GM21576 (cell line): ENCODE results near the gene P2RX1.

Experiments used
- ATAC-seq: cut with Tn5 transposase; IDR thresholded peaks from one replicate; pipeline ENCODE4 v1.9.1; 2021; ENCODE audit warnings: mild to moderate bottlenecking, moderate library complexity; ENCODE audit not compliant: unreplicated experiment

Gene P2RX1

DNA sequence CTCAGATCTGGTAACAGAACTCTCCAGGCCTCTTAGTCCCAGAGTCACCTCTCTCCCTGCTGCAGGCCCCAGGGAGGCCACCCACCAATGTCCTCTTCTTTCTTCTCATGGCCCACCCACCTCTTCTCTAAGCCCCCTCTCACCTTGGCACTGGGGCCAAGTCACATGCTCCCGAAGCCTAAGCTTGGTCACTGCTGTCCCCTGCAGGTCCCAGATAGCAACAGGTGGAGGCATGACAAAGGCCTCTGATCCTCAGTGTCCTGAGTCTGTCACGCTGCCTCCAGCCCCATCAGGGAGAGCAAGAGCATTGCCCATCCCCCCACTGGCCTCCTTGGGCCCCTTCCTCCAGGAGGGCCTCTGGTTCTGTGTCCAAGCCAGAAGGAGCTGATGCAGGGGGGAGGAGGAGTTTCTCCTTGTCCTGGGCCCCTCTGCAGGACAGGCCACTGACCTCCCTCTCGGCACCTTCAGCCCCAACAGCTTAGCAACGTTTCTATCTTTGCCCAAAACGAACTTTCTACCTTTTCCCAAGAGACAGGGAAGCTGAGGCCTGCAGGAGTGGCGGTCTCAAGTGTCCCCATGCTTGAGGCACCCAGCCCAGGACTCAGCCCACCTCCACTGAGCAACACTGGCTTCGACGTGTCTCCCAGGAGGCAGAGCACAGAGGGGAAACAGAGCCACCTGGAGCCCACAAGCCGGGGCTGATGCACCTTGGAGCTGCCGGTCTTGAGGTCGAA lies 8.6 kb downstream of the P2RX1 start:
- no peak for ATAC-seq

- no peak for ATAC-seq
These were observed 9.4 kb downstream of the P2RX1 start for GRCh38 chr17:3906881-3907280.

GRCh38 chr17:3905017-3905520 lies 11.2 kb downstream of the P2RX1 start:
- ATAC-seq = no peak

DNA sequence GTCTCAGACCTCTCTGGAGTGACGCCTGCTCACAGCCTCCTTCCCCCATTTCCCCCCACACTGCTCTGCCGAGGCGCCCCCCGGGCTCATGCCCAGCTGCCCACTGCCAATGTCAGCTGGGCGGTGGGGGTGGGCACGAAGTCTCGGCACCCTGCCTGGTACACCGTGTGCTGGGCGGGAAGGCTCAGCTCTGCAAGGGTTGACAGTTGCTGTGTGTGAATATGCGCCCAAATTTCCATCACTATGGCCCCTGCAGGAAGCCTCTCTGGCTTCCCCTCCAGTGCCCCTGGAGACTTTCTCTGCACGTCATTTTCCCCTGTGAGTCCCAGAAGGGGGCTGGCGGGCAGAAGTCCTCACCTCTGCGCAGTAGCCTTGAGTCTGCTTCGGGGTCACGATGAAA lies 11.8 kb downstream of the P2RX1 start:
- no peak for ATAC-seq

DNA sequence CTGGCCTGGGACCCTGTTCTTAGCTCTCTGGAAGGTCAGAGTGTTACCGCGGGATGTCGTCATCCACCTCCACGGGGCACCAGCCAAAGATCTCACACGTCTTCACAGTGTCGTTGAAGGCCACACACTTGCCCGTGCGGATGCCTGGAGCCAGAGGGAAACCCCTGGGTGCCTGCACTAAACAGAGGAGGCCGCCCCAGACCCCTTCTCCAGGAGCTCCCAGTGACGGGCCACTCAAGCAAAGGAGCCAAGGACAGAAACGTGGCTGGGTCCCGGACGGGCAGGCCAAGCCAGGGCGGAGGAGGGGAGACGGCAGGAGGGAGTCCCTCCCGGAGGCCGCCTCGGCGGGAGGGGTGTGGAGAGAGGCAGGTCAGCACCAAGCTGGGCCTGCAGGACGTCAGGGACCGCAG lies 12.4 kb downstream of the P2RX1 start:
- no peak for ATAC-seq

DNA sequence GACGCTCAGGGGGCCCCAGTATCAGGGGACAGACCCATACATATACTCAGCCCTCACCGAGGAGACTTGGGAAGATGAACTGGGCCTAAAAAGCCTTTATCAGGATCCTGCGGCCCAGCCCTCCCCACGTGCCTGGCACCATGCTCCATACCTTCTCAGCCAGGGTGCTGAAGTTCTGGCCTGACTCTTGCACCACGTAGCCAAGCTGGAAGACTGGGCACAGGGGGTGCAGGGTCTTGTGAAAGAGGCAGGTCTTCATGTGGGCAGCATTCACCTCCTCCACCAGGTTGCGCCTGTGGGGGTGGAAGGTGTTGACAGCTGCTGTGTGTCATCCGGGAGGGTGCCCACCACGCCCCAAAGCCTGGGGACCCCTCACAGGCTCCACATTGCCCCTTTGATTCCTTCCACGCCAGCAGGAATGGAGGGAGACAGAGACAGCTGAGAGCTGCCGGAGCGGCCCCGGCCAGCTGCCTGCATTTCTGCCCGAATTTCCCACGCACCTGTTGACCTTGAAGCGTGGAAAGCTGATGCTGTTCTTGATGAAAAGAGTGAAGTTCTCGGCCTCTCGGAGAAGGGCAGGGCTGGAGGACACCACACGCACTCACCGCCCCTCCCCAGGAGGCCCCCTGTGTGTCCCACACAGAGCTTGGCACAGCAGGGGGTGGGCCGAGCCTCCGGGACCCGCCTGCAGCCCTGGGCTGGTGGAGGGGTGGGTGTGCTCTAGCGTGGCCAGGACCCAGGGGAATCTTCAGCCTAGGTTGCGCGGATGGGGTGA lies 13.0 kb downstream of the P2RX1 start:
- no peak for ATAC-seq

DNA sequence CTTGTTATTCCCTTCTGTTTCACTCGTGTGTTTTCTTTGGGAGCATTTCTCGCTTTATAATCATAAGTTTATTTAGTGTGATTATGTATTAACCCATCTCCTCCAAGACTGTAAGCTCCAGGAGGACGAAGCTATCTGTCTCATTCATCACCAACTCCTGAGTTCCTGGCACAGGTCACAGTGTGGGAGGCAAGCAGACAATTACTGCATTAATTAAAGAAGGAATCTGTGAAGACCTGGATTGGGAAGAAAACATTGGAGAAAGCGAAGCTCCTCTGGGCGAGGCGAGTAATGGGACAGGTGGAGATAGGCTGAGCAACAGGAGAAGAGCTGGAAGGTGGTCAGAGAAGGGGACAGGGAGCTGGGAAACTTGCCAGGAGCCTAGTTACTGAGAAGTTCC lies 15.6 kb downstream of the P2RX1 start:
- ATAC-seq = no peak

DNA sequence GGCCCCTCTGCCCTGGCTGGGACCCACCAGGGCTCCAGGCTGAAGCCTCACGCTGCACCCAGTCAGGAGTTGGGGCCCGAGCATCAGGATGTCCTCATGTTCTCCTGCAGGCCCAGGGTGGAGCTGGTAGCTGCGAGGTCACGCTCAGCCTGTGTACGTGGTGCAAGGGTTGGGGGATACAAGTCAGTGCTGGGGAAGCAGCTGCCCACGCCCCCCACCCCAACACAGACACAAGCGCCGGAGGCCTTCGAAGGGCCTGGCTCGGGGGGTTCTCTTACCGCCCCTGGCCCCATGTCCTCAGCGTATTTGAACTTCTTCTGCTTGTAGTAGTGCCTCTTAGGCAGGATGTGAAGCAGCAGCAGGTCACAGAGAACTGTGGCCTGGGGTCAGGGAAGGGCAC lies 18.5 kb downstream of the P2RX1 start:
- no peak for ATAC-seq

- no peak for ATAC-seq
These were observed 19.4 kb downstream of the P2RX1 start for GRCh38 chr17:3896968-3897235.

GRCh38 chr17:3896108-3896967 lies 19.9 kb downstream of the P2RX1 start:
- ATAC-seq = no peak

- no peak for ATAC-seq
These were observed 20.9 kb downstream of the P2RX1 start for GRCh38 chr17:3895354-3895753.

GRCh38 chr17:3894911-3895343 lies 21.3 kb downstream of the P2RX1 start:
- ATAC-seq = no peak

GRCh38 chr17:3894188-3894587 lies 22.1 kb downstream of the P2RX1 start:
- ATAC-seq = no peak

DNA sequence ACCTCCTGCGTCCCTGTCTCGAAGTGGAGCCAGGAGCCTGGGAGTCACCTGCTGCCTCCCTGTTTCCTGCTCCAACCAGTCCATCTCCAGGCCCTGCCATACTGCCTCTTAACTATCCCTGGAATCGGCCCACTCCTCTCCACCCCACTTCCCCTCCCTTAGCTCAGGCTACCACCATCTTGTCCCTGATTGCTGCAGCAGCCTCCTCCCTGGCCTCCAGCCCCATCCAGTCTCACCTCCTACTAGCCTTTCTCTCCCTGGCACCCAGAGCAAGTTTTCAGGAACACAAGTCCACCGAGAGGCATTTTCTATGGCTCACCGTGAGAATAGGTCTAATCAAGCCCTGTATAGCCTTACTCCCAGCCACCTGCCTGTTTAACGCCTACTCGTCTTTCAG lies 22.5 kb downstream of the P2RX1 start:
- no peak for ATAC-seq

- peak; percentile 72 for ATAC-seq
These were observed 23.1 kb downstream of the P2RX1 start, which contains the start of gene CAMKK1 for GRCh38 chr17:3893003-3893719. Gene CAMKK1, minus strand, starts transcription at chr17:3893053. Its CDS starts 7,366 bp downstream, at chr17:3885687.

DNA sequence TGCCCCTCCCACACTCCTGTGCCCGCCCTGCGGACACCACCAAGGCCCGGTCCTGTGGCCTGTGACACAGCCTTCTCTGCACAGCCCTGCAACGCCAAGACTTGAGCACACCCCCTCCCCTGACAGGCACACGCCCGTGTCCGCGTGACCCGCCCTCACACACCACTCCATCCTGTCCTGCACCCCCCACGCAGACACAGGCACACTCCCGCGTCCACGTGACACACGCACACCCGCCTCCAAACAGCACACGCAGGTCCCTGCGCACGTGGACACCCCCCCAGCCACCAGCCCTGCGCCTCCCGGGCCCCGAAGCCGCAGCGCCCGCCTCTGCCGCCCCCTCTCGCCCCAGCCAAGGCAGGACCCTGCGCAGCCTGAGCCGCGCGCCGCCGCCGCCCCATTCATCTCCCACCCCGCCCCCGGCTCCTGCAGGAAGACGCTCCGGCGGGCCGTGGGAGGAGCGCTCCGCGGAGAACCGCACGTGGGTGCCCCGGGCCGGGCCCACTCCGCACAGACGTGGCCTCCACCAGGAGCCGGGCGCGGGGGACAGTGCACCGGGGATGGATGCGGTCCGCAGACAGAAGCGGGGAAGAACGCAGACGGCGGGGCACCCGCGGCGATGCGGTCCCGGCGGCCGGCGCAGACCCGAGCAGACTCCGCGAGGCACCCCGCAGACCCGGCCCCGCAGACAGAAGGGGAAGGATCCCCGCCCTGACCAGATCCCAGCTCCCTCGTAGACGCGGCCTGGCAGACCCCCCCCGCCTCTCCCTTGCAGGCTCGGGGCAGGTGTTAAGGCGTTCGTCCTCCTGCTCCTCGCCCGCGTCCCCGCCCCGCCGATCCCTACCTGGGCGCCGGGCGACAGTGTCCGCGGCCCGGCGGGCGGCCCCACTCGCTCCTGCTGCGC lies 23.9 kb downstream of the P2RX1 start:
- peak; percentile 14 for ATAC-seq

DNA sequence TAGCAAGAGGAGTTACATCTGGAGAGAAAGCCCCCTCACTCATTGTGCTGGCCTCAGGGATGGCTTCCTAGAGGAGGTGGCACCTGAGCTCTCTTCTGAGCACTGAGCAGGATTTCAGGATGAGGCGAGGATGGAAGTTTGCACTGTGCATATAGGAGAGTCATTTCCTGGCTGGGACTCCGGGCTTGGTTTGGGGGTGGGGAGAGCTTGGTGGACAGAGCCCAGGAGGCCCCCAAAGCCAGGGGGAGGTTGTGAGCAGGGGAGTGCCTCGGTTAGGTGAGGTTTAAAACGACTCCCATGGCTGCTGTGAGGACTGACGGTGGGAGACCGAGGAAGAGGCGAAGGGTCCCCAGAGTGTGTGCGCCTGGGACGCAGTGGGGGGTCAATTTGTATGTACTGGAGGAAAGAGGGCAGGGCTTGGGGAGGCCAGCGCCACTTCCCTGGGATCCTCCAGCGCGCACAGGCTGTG lies 24.6 kb downstream of the P2RX1 start:
- no peak for ATAC-seq

GRCh38 chr17:3890878-3891219 lies 25.4 kb downstream of the P2RX1 start:
- ATAC-seq = no peak

- ATAC-seq = no peak
These were observed 26.0 kb downstream of the P2RX1 start for GRCh38 chr17:3890082-3890877.
